HT1080 (cell line): ENCODE measurements around the gene DUSP19. TPM values are rescaled to one million over a fixed set of nuclear protein-coding genes. Genes with fewer than 3 reads are reported as not detected.
A peak's percentile ranks its signal among the peaks of the same experiment; 100 is the strongest.

ENCODE experiments used
- DNase-seq: peaks from one replicate; pipeline ENCODE4 v3.0.0-alpha.2; 2015; ENCODE audit warnings: low read depth
- small RNA-seq: library from RNA; depleted of rRNA; stranded (forward); fragments of <200 nt; gene quantifications from one replicate; pipeline ENCODE3, GENCODE V24; 2014
- total RNA-seq: library from RNA; depleted of rRNA; stranded (reverse); fragments of >200 nt; shearing (Covaris generic); gene quantifications from 2 replicates; pipeline ENCODE4 v1.2.3, GENCODE V29; 2014; rRNA removed

Gene DUSP19
- total RNA-seq, 1 experiment from 2014 or later = 3.2 TPM

DNA sequence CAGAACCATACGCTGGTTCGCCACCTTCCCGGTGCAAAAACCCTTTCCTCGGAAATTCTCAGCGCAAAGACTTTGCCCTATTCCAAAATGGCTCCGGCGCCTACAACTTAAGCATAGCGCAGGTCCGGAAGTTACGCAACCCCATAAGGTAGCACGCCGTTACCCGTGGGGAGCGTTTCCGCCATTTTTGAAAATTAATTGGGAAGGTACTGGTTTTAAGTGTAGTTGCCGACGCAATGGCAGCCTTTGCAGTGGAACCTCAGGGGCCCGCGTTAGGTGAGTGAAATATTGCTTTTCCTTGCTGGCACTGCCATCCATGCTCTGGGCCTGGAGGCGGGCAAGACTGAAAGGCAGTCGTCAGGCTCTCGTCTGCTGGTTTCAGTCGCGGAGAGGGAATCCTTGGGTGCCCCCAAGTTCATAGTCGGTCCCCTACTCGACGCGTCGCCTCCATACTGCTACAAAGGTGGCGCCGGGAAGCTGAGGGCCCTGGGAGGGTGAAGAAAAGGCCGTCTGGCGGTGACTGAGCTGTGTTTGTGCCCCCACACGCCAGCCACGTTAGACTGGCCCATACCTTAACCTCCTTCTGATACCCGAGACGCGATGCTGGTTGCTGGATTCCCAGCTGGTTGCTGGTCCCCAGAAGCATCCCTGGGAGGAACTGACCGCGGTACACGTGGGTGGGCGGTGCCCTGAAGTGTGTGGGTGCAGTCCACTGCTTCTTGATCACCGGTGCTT lies 45.8 kb downstream of the DUSP19 start, which contains the start of gene NUP35:
Gene NUP35, plus strand, starts transcription at position 222 of the 735 bp plus-strand sequence. Its CDS starts 15 bp downstream, at position 237.
- peak; percentile 85 for DNase-seq

DNA sequence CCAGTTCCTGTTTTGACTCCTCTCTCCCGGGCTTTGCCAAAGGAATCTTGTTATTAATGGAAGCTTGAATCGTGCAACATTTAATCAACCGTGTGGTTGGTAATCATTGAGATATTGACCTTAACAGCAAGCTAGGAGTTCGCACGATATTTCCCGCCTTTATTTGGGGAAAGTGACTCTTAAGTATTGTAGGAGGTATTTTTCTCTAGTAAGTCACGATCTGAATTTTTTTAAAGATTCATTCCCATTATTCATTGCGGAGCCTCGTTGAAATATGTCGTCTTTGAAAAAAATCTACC lies 46.4 kb downstream of the DUSP19 start:
- DNase-seq = no peak

DNA sequence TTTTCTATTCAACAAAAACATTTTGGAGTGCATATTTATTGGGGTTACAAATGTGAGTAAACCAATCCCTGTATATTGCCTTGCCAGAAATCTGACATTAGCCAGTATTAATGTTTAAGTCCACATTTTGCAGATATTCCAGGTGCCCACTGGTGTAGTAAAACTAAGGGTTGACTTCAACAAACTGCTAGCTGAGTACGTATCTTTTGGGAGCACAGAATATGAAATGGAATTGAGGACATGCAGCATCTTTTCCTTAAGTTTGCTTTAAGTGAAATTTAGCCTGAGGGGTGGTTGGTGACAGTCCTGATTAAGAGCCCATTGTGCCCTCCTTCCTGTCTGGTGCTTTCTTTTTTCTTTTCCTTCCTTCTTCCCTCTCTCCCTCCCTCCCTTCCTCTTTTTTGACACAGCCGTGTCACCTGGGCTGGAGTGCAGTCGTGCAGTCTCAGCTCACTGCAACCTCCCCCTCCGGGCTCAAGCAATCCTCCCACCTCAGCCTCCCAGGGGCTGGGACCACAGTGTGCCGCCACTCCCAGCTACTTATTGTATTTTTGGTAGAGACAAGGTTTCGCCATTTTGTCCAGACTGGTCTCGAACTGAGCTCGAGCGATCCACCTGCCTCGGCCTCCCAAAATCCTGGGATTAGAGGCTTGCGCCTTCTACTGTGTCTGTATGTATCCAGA lies 47.3 kb downstream of the DUSP19 start:
- DNase-seq = no peak

DNA sequence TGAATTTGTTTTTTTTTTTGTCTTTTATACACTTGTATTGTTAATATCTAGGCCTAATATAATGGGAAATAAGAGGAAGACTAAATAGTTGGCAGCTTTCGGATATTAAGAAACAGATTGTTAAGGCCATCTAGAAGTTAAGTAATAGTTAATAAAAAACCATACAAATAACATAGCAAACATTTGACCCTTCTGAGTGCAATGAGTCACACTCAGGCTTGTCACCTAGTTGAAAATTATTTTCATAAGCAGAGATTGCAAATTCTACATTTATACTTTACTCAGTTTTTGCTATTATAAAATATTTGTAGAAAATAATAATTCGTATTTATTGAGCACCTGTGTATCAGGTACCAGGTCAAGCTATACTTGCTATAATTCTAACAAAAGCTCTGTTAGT lies 48.1 kb downstream of the DUSP19 start:
- no peak for DNase-seq

DNA sequence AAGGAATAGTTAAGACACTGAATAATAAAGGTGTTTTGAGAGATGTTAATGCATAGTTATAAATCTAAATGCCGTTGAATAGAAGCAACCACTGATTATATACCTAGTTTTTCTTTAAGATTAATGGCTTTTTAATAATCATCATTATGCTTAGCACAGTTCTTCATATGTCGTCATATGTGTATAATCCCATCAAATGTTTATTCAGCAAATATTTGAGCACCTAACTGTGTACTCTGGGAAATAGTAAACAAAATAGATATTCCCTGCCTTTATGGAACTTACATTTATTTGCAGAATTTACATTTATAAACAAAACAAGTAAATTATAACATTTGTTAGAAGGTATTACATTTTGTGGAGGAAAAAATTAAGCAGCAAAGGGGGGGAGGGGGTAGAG lies 55.5 kb downstream of the DUSP19 start:
- no peak for DNase-seq

DNA sequence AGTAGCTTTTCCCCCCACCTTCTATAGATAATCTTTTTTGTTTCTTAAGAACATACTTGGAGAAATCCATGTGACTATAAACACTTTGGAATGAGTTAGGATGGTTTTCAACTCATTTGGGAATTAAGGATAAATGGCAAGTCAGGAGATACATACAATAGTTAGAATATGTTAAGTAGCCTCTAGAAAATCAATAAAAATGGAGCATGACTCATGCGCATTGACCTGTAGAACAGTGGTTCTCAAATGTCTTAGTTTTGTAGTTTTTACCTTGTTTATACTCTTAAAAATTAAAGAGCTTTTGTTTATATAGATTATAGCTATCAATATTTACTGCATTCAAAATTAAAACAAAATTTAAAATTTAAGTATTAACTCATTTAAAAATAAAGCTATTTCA lies 70.4 kb downstream of the DUSP19 start:
- DNase-seq = no peak

DNA sequence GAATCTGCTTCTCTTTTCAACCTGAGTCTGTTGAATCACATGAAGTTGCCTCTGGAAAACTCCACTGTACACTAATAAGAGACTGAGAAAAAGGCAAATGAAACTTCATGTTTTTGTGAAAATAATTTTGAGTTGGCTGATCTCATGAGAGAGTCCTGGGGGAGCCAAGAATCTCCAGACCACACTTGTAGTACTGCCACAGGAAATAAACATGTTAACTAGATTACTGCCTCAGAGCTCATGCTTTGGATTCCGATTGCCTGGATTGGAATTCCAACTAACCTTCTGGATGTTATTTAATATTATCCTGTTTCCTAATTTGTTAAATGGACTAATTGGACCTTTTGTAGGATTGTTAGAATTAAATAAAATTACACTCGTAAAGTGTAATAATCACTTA lies 70.9 kb downstream of the DUSP19 start:
- no peak for DNase-seq

Small RNA genes lying within 50 kb of the gene (small RNA-seq; reads per million reads assigned to genes)
- not detected for gene RF00599

Other genes with a start within 250 kb of the DUSP19 start
- not detected in 2 replicates for gene FRZB, start 212.1 kb upstream of the DUSP19 start, total RNA-seq
- 63.8 and 79.4 TPM in 2 replicates for gene NCKAP1, start 40.3 kb upstream of the DUSP19 start, total RNA-seq
- gene NUP35, start 45.7 kb downstream of the DUSP19 start, total RNA-seq = 29.8 and 31.7 TPM in 2 replicates